HUES48 (cell line): ENCODE data around the gene GARNL3.

Experiments used
- H3K27ac ChIP-seq: one replicate; pipeline ENCODE4 v1.7.0; 2013; ENCODE audit warnings: low read depth, low read length, inconsistent platforms
- H3K27me3 ChIP-seq: 2 replicates; pipeline ENCODE4 v1.6.1; 2013; ENCODE audit warnings: mild to moderate bottlenecking, low read length; ENCODE audit not compliant: control insufficient read depth, insufficient read depth
- H3K36me3 ChIP-seq: 2 replicates; pipeline ENCODE4 v1.6.1; 2013; ENCODE audit warnings: low read length; ENCODE audit not compliant: control insufficient read depth, insufficient read depth
- H3K4me1 ChIP-seq: 2 replicates; pipeline ENCODE4 v1.6.1; 2013; ENCODE audit warnings: mild to moderate bottlenecking, low read length; ENCODE audit not compliant: control insufficient read depth, insufficient read depth
- H3K4me3 ChIP-seq: 2 replicates; pipeline ENCODE4 v1.5.1; 2013; ENCODE audit warnings: mild to moderate bottlenecking, low read depth, low read length
- H3K9ac ChIP-seq: 2 replicates; pipeline ENCODE4 v1.6.1; 2013; ENCODE audit warnings: mild to moderate bottlenecking, low read depth, low read length, moderate library complexity
- H3K9me3 ChIP-seq: 2 replicates; pipeline ENCODE4 v1.6.1; 2013; ENCODE audit warnings: low read length; ENCODE audit not compliant: control insufficient read depth, insufficient read depth

Gene GARNL3

GRCh38 chr9:127293767-127294166, 29.2 kb downstream of the GARNL3 start:
- H3K4me1 ChIP-seq, result no peaks in the 10 kb centered on the region
- H3K27me3 ChIP-seq, result no peaks in the 10 kb centered on the region
- no peaks in the 10 kb centered on the region for H3K9me3 ChIP-seq
- H3K27ac ChIP-seq, result no peak overlapping the region
- no peaks in the 10 kb centered on the region for H3K36me3 ChIP-seq
- no peak overlapping the region for H3K9ac ChIP-seq
- H3K4me3 ChIP-seq, result no peak overlapping the region

- Histone ChIP-seq H3K4me3 (no peak overlapping the region), H3K9me3 (no peaks in the 10 kb centered on the region), H3K9ac (no peak overlapping the region)
Measured at GRCh38 chr9:127295005-127295404, 30.4 kb downstream of the GARNL3 start.

GRCh38 chr9:127300886-127301447, 36.4 kb downstream of the GARNL3 start:
- Histone ChIP-seq H3K36me3 (no peaks in the 10 kb centered on the region), H3K4me3 (no peak overlapping the region), H3K27me3 (no peaks in the 10 kb centered on the region), H3K4me1 (no peaks in the 10 kb centered on the region), H3K27ac (no peak overlapping the region), H3K9ac (no peak overlapping the region), H3K9me3 (no peaks in the 10 kb centered on the region)

More at GRCh38 chr9:127295005-127295404, 30.4 kb downstream of the GARNL3 start:
- H3K4me1 ChIP-seq, result no peaks in the 10 kb centered on the region
- no peak overlapping the region for H3K27ac ChIP-seq
- no peaks in the 10 kb centered on the region for H3K36me3 ChIP-seq
- no peaks in the 10 kb centered on the region for H3K27me3 ChIP-seq

GRCh38 chr9:127303830-127304229, 39.3 kb downstream of the GARNL3 start:
- Histone ChIP-seq H3K27ac (no peak overlapping the region), H3K4me3 (no peak overlapping the region), H3K27me3 (no peaks in the 10 kb centered on the region), H3K9ac (no peak overlapping the region), H3K36me3 (no peaks in the 10 kb centered on the region), H3K9me3 (no peaks in the 10 kb centered on the region), H3K4me1 (no peaks in the 10 kb centered on the region)

GRCh38 chr9:127305206-127305837, 40.7 kb downstream of the GARNL3 start:
- Histone ChIP-seq H3K9ac (no peak overlapping the region), H3K4me3 (no peak overlapping the region), H3K27ac (no peak overlapping the region), H3K27me3 (no peaks in the 10 kb centered on the region), H3K9me3 (no peaks in the 10 kb centered on the region), H3K36me3 (no peaks in the 10 kb centered on the region), H3K4me1 (no peaks in the 10 kb centered on the region; the same call in 1 of the 2 replicates)

- Histone ChIP-seq H3K27me3 (no peaks in the 10 kb centered on the region), H3K27ac (no peak overlapping the region), H3K4me1 (no peaks in the 10 kb centered on the region; the same call in 1 of the 2 replicates), H3K9me3 (no peaks in the 10 kb centered on the region), H3K4me3 (no peak overlapping the region), H3K9ac (no peak overlapping the region), H3K36me3 (no peaks in the 10 kb centered on the region)
Measured at GRCh38 chr9:127305838-127306226, 41.3 kb downstream of the GARNL3 start.

GRCh38 chr9:127307802-127308201, 43.2 kb downstream of the GARNL3 start:
- no peaks in the 10 kb centered on the region for H3K36me3 ChIP-seq
- no peaks in the 10 kb centered on the region; the same call in 1 of the 2 replicates for H3K4me1 ChIP-seq
- H3K4me3 ChIP-seq, result no peak overlapping the region
- no peaks in the 10 kb centered on the region for H3K9me3 ChIP-seq
- no peak overlapping the region for H3K27ac ChIP-seq
- no peaks in the 10 kb centered on the region for H3K27me3 ChIP-seq
- H3K9ac ChIP-seq, result no peak overlapping the region

GRCh38 chr9:127308652-127309434, 44.3 kb downstream of the GARNL3 start:
- Histone ChIP-seq H3K9ac (no peak overlapping the region), H3K9me3 (no peaks in the 10 kb centered on the region), H3K36me3 (0 out of 2 replicates have a peak, but pooled peaks cover 3% of the 10 kb centered on the region), H3K4me3 (no peak overlapping the region), H3K27me3 (no peaks in the 10 kb centered on the region), H3K27ac (no peak overlapping the region), H3K4me1 (no peaks in the 10 kb centered on the region; the same call in 1 of the 2 replicates)

GRCh38 chr9:127309715-127310114, 45.1 kb downstream of the GARNL3 start:
- no peaks in the 10 kb centered on the region for H3K27me3 ChIP-seq
- 0 out of 2 replicates have a peak, but pooled peaks cover 3% of the 10 kb centered on the region for H3K36me3 ChIP-seq
- H3K27ac ChIP-seq, result no peak overlapping the region
- H3K4me1 ChIP-seq, result no peaks in the 10 kb centered on the region; the same call in 1 of the 2 replicates
- H3K4me3 ChIP-seq, result no peak overlapping the region
- H3K9ac ChIP-seq, result no peak overlapping the region
- no peaks in the 10 kb centered on the region for H3K9me3 ChIP-seq

GRCh38 chr9:127311239-127311741, 46.7 kb downstream of the GARNL3 start:
- Histone ChIP-seq H3K4me3 (no peak overlapping the region), H3K9ac (no peak overlapping the region), H3K27me3 (no peaks in the 10 kb centered on the region), H3K4me1 (no peaks in the 10 kb centered on the region; the same call in 1 of the 2 replicates), H3K27ac (no peak overlapping the region), H3K36me3 (0 out of 2 replicates have a peak, but pooled peaks cover 3% of the 10 kb centered on the region), H3K9me3 (no peaks in the 10 kb centered on the region)
